ENCODE measurements around the gene GCC1. TPM values are rescaled to one million over a fixed set of nuclear protein-coding genes. Genes with fewer than 3 reads are reported as not detected.

GCC1 gene
- total RNA-seq, 1 experiment from 2014 or later, result 16.8 TPM

GRCh38 chr7:127536741-127537140 lies 48.7 kb downstream of the GCC1 start:
- Histone ChIP-seq H3K9me3 (ENCODE audit: control insufficient read depth, low read depth, low read length) (no peaks in the 10 kb centered on the region), H2BK5ac (ENCODE audit: insufficient read length, low read length) (no peak overlapping the region), H3T11ph (ENCODE audit: low read length) (no peak overlapping the region), H3K23ac (ENCODE audit: insufficient read length, low read depth, low read length) (no peak overlapping the region), H2BK20ac (ENCODE audit: low read depth, low read length, poor library complexity, severe bottlenecking) (no peak overlapping the region), H4K5ac (ENCODE audit: insufficient read length, low read depth, low read length) (no peak overlapping the region), H3K4ac (ENCODE audit: low read depth, low read length) (no peak overlapping the region), H4K8ac (replicated peaks; ENCODE audit: insufficient read length, low read depth, low read length) (no peak overlapping the region), H3K56ac (ENCODE audit: insufficient read length, low read depth, low read length) (no peak overlapping the region), H3K9ac (ENCODE audit: extremely low read depth, insufficient read length, low read length) (no peak overlapping the region), H2AK5ac (ENCODE audit: insufficient read length, low read length) (no peak overlapping the region), H3K18ac (ENCODE audit: insufficient read length, low read depth, low read length) (no peak overlapping the region), H2AFZ (ENCODE audit: low read length) (no peak overlapping the region), H3K4me1 (ENCODE audit: insufficient read depth, low read length) (no peaks in the 10 kb centered on the region), H3K4me2 (ENCODE audit: insufficient read depth, insufficient read length, low read length) (peak overlapping the region; percentile 40), H3K79me1 (ENCODE audit: insufficient read depth, low read depth, low read length, poor library complexity, severe bottlenecking) (no peaks in the 10 kb centered on the region), H4K20me1 (ENCODE audit: control insufficient read depth, insufficient read depth, insufficient read length) (no peaks in the 10 kb centered on the region), H3K79me2 (ENCODE audit: insufficient read depth, low read length) (no peaks in the 10 kb centered on the region), H3K27ac (ENCODE audit: insufficient read length, low read depth, low read length) (no peak overlapping the region), H3K23me2 (ENCODE audit: insufficient read length, low read depth, low read length, poor library complexity, severe bottlenecking) (no peaks in the 10 kb centered on the region), H2BK12ac (ENCODE audit: insufficient read length, low read depth, low read length) (no peak overlapping the region), H2BK120ac (ENCODE audit: low read depth, low read length, poor library complexity, severe bottlenecking) (no peak overlapping the region), H3K14ac (ENCODE audit: insufficient read depth, low read length) (no peak overlapping the region), H4K91ac (ENCODE audit: insufficient read length, low read depth, low read length) (no peak overlapping the region), H2BK15ac (ENCODE audit: low read depth, low read length) (no peak overlapping the region), H3K27me3 (ENCODE audit: insufficient read depth, low read length) (peaks cover 2% of the 10 kb centered on the region; the same call in 1 of the 2 replicates)
- H3K4me1 Mint-ChIP-seq, result peaks cover 12 to 28% of the 10 kb centered on the region in 2 experiments
- H3K36me3 Mint-ChIP-seq (ENCODE audit: insufficient read depth in 1 of 3, low read depth in 3 of 3), result no peaks in the 10 kb centered on the region
- H3K9me3 Mint-ChIP-seq, result peaks cover 0 to 4% of the 10 kb centered on the region in 2 experiments; a peak in 1 of 5 replicates
- TF ChIP-seq CTCF (conservative IDR thresholded peaks at IDR 0.05), result no peak
- no CpG with 5 or more reads among the region's 16 CpGs for WGBS (ENCODE audit: extremely low coverage, insufficient read length, low lambda C conversion rate)
- peak overlapping the region; percentile 39 to 77; a peak in 4 of 5 replicates for H3K4me3 Mint-ChIP-seq
- H3K27me3 Mint-ChIP-seq (ENCODE audit: low read depth), result peaks cover 66% of the 10 kb centered on the region
- no peak overlapping the region; a peak in 1 of 7 replicates for H3K27ac Mint-ChIP-seq
- peak; percentile 29 for DNase-seq

All from H9 (cell line).